ENCODE results near the gene UPF2. TPM values are rescaled to one million over a fixed set of nuclear protein-coding genes. Genes with fewer than 3 reads are reported as not detected.

UPF2 gene
- total and polyA plus RNA-seq, 4 donors = 6.6 to 19.6 (median 16.4) TPM

GRCh38 chr10:12020574-12020973 is 22.0 kb downstream of the UPF2 start:
- WGBS = 83% methylated on average over 2 of the region's 2 CpGs
- H3K27ac ChIP-seq (ENCODE audit: low read depth in 1 of 2, low read length in 2 of 2) = no peak overlapping the region
- H3K9me3 ChIP-seq (ENCODE audit: control insufficient read depth in 4 of 4, low read length in 3 of 4) = no peaks in the 10 kb centered on the region
- no peak for DNase-seq (ENCODE audit: low spot score)
- no peak overlapping the region for H3K4me3 ChIP-seq (ENCODE audit: low read depth in 1 of 3, low read length in 3 of 3)
- peaks cover 9 to 29% (median 15%) of the 10 kb centered on the region in 4 donors for H3K4me1 ChIP-seq (ENCODE audit: control insufficient read depth in 4 of 4, insufficient read depth in 4 of 4, low read length in 3 of 4)
- H3K36me3 ChIP-seq (ENCODE audit: control insufficient read depth in 4 of 4, insufficient read depth in 3 of 4, low read depth in 1 of 4, low read length in 3 of 4) = peaks cover 0 to 3% (median 0%) of the 10 kb centered on the region in 4 donors
- no peaks in the 10 kb centered on the region for H3K27me3 ChIP-seq (ENCODE audit: control insufficient read depth in 4 of 4, insufficient read depth in 4 of 4, low read length in 3 of 4)
- H3K9ac ChIP-seq (ENCODE audit: low read depth in 1 of 2, low read length in 2 of 2) = no peak overlapping the region
- no peak for TF ChIP-seq JUND (IDR thresholded peaks at IDR 0.05)
- TF ChIP-seq MAX (IDR thresholded peaks at IDR 0.05) = no peak
- TF ChIP-seq CTCF (IDR thresholded peaks at IDR 0.05; ENCODE audit: low read depth, low read length, missing input control) = no peak
- TF ChIP-seq RAD21 (IDR thresholded peaks at IDR 0.05) = no peak
- no peak for TF ChIP-seq ZBTB33 (IDR thresholded peaks at IDR 0.05)
- no peak for TF ChIP-seq HNF4A (conservative IDR thresholded peaks at IDR 0.05)

- Histone ChIP-seq H3K36me3 (ENCODE audit: control insufficient read depth in 4 of 4, insufficient read depth in 3 of 4, low read depth in 1 of 4, low read length in 3 of 4) (no peaks in the 10 kb centered on the region), H3K27me3 (ENCODE audit: control insufficient read depth in 4 of 4, insufficient read depth in 4 of 4, low read length in 3 of 4) (no peaks in the 10 kb centered on the region), H3K9me3 (ENCODE audit: control insufficient read depth in 4 of 4, low read length in 3 of 4) (no peaks in the 10 kb centered on the region), H3K4me1 (ENCODE audit: control insufficient read depth in 4 of 4, insufficient read depth in 4 of 4, low read length in 3 of 4) (peaks cover 9 to 29% (median 14%) of the 10 kb centered on the region in 4 donors), H3K27ac (ENCODE audit: low read depth in 1 of 2, low read length in 2 of 2) (no peak overlapping the region), H3K4me3 (ENCODE audit: low read depth in 1 of 3, low read length in 3 of 3) (no peak overlapping the region), H3K9ac (ENCODE audit: low read depth in 1 of 2, low read length in 2 of 2) (no peak overlapping the region)
- no peak for TF ChIP-seq ZBTB33 (IDR thresholded peaks at IDR 0.05)
- TF ChIP-seq FOXA1 (IDR thresholded peaks at IDR 0.05) = no peak
- TF ChIP-seq RXRA (IDR thresholded peaks at IDR 0.05) = no peak
- TF ChIP-seq CTCF (IDR thresholded peaks at IDR 0.05; ENCODE audit: low read depth, low read length, missing input control) = no peak
- no peak for TF ChIP-seq MAX (IDR thresholded peaks at IDR 0.05)
- no peak for TF ChIP-seq HNF4G (IDR thresholded peaks at IDR 0.05)
- no peak for TF ChIP-seq RAD21 (IDR thresholded peaks at IDR 0.05)
- no peak for TF ChIP-seq JUND (IDR thresholded peaks at IDR 0.05)
- no peak for TF ChIP-seq HNF4A (conservative IDR thresholded peaks at IDR 0.05)
- no peak for TF ChIP-seq GABPA (IDR thresholded peaks at IDR 0.05 in 1 of 2, conservative IDR thresholded peaks at IDR 0.05 in 1 of 2)
- no peak for DNase-seq (ENCODE audit: low spot score)
- 90% methylated on average over 9 of the region's 9 CpGs for WGBS
Observed at GRCh38 chr10:12019283-12019971, 23.2 kb downstream of the UPF2 start.
